ENCODE results near the gene ZNF438. TPM values are rescaled to one million over a fixed set of nuclear protein-coding genes. Genes with fewer than 3 reads are reported as not detected.

The ZNF438 gene
- total and polyA plus RNA-seq, 2 of the 13 experiments (the other 11 are each of a cell fraction or from before 2014, with no cell fraction given) = 0.75 to 0.83 TPM

DNA sequence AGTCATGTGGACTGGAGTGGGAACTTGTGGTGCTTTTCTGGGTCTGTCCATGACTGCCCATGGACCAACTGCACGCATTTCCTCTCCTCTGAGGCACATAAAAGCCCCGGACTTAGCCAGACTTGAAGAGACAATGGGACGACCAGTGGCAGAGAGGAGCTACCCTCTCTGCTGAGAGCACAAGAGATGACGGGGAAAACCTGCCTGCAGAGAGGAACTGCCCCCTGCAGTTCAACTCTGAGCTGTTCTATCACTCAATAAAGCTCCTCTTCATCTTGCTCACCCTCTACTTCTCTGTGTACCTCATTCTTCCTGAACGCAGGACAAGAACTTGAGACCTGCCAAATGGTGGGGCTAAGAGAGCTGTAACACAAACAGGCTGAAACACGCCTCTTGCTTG, 184.5 kb downstream of the ZNF438 start:
- no peak overlapping the region for H2AFZ ChIP-seq (ENCODE audit: low read length)
- CTCF ChIA-PET (ENCODE audit: low intra/inter-chr PET ratio, low total read pairs) = no interaction called here
- intact Hi-C loops (cut with micrococcal nuclease; ENCODE audit: unreplicated experiment) = no loop called here
- H4K20me1 ChIP-seq (ENCODE audit: insufficient read depth, low read length) = no peaks in the 10 kb centered on the region
- H3K27me3 ChIP-seq (ENCODE audit: control insufficient read depth in 1 of 2, insufficient read depth in 2 of 2, low read length in 2 of 2) = peaks cover 2 to 11% of the 10 kb centered on the region in 2 experiments; a peak in 3 of 5 replicates
- H3K27ac ChIP-seq (ENCODE audit: extremely low read length, insufficient read depth, low read length) = no peak overlapping the region
- BruUV-seq (replicated peaks) = no TSS peak
- POLR2A ChIA-PET = no interaction called here
- no peaks in the 10 kb centered on the region for H3K4me1 ChIP-seq (ENCODE audit: insufficient read depth, low read length)
- no peak; the same call in 2 of the 3 replicates for ATAC-seq
- 37% methylated on average over 2 of the region's 6 CpGs for WGBS (ENCODE audit: low lambda C conversion rate)
- H3K79me2 ChIP-seq (ENCODE audit: insufficient read depth, low read length) = no peaks in the 10 kb centered on the region
- H3K9ac ChIP-seq (ENCODE audit: insufficient read depth, low read depth, low read length) = no peak overlapping the region
- H3K4me3 ChIP-seq (replicated peaks in 1 of 3; ENCODE audit: insufficient read depth in 1 of 3, low read depth in 2 of 3, low read length in 3 of 3) = no peak overlapping the region
- no peak for DNase-seq (ENCODE audit: low spot score)
- H3K4me2 ChIP-seq (ENCODE audit: low read depth, low read length) = no peak overlapping the region
- FAIRE-seq = no peak
- H3K36me3 ChIP-seq (replicated peaks in 1 of 2; ENCODE audit: control insufficient read depth in 1 of 2, insufficient read depth in 2 of 2, low read length in 2 of 2) = no peaks in the 10 kb centered on the region
- H3K9me3 ChIP-seq (ENCODE audit: low read length) = no peaks in the 10 kb centered on the region
- in situ Hi-C loops (cut with HindIII; ENCODE audit: extremely low pct_ligation_motif_present, low pct_unique_long_range_greater_than_20kb) = no loop called here
- TF ChIP-seq ZNF616 (CRISPR knock-in tag; IDR thresholded peaks at IDR 0.05; ENCODE audit: low read depth) = no peak
- TF ChIP-seq GATAD1 (CRISPR knock-in tag; IDR thresholded peaks at IDR 0.05) = no peak
- TF ChIP-seq ZNF10 (CRISPR knock-in tag; IDR thresholded peaks at IDR 0.05; ENCODE audit: borderline replicate concordance, low read depth) = no peak
- TF ChIP-seq, protein P1, sequence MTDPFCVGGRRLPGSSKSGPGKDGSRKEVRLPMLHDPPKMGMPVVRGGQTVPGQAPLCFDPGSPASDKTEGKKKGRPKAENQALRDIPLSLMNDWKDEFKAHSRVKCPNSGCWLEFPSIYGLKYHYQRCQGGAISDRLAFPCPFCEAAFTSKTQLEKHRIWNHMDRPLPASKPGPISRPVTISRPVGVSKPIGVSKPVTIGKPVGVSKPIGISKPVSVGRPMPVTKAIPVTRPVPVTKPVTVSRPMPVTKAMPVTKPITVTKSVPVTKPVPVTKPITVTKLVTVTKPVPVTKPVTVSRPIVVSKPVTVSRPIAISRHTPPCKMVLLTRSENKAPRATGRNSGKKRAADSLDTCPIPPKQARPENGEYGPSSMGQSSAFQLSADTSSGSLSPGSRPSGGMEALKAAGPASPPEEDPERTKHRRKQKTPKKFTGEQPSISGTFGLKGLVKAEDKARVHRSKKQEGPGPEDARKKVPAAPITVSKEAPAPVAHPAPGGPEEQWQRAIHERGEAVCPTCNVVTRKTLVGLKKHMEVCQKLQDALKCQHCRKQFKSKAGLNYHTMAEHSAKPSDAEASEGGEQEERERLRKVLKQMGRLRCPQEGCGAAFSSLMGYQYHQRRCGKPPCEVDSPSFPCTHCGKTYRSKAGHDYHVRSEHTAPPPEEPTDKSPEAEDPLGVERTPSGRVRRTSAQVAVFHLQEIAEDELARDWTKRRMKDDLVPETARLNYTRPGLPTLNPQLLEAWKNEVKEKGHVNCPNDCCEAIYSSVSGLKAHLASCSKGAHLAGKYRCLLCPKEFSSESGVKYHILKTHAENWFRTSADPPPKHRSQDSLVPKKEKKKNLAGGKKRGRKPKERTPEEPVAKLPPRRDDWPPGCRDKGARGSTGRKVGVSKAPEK (CRISPR knock-in tag; IDR thresholded peaks at IDR 0.05; ENCODE audit: borderline replicate concordance) = no peak
- no peak for TF ChIP-seq NFIB (CRISPR knock-in tag; IDR thresholded peaks at IDR 0.05; ENCODE audit: borderline replicate concordance)
- no peak for TF ChIP-seq SCMH1 (CRISPR knock-in tag; IDR thresholded peaks at IDR 0.05; ENCODE audit: borderline replicate concordance)
- TF ChIP-seq NCOA2 (CRISPR knock-in tag; IDR thresholded peaks at IDR 0.05) = no peak
- no peak for TF ChIP-seq ZBTB3 (CRISPR knock-in tag; IDR thresholded peaks at IDR 0.05; ENCODE audit: borderline replicate concordance, low read depth)
- TF ChIP-seq MLLT10 (CRISPR knock-in tag; IDR thresholded peaks at IDR 0.05) = no peak
- no peak for TF ChIP-seq SRSF1 (optimal IDR thresholded peaks at IDR 0.05; ENCODE audit: low read depth, low read length)
- no peak for TF ChIP-seq ZNF510 (CRISPR knock-in tag; IDR thresholded peaks at IDR 0.05; ENCODE audit: low read depth)
- no peak for TF ChIP-seq ZBTB7B (CRISPR knock-in tag; IDR thresholded peaks at IDR 0.05)
- TF ChIP-seq, protein P2, sequence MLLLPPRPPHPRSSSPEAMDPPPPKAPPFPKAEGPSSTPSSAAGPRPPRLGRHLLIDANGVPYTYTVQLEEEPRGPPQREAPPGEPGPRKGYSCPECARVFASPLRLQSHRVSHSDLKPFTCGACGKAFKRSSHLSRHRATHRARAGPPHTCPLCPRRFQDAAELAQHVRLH (CRISPR knock-in tag; IDR thresholded peaks at IDR 0.05; ENCODE audit: borderline replicate concordance, low read depth) = no peak
- TF ChIP-seq TBP (CRISPR knock-in tag; IDR thresholded peaks at IDR 0.05) = no peak

Measured in HepG2 (cell line).